Smooth muscle cell of the brain vasculature (primary cell): ENCODE data around the gene KCNN2.

Source experiments
- DNase-seq: peaks from one replicate; pipeline ENCODE4 v3.0.0-alpha.2; 2012; ENCODE audit warnings: low read depth, low spot score

Gene KCNN2

GRCh38 chr5:114362197-114362976, 517 bp downstream of the KCNN2 start:
- no peak for DNase-seq

- no peak for DNase-seq
Observed at GRCh38 chr5:114362977-114363761, 1.3 kb downstream of the KCNN2 start.

GRCh38 chr5:114363837-114364236, 2.0 kb downstream of the KCNN2 start:
- DNase-seq: no peak

- no peak for DNase-seq
Observed at GRCh38 chr5:114367029-114367428, 5.2 kb downstream of the KCNN2 start.

GRCh38 chr5:114369680-114370417, 8.0 kb downstream of the KCNN2 start:
- no peak for DNase-seq

- no peak for DNase-seq
Observed at GRCh38 chr5:114377050-114377844, 15.4 kb downstream of the KCNN2 start.

- no peak for DNase-seq
Observed at GRCh38 chr5:114377946-114378345, 16.1 kb downstream of the KCNN2 start.

GRCh38 chr5:114380721-114381120, 18.9 kb downstream of the KCNN2 start:
- DNase-seq: no peak

GRCh38 chr5:114387433-114387832, 25.6 kb downstream of the KCNN2 start:
- no peak for DNase-seq

GRCh38 chr5:114390431-114390830, 28.6 kb downstream of the KCNN2 start:
- DNase-seq: no peak

GRCh38 chr5:114391321-114391720, 29.5 kb downstream of the KCNN2 start:
- DNase-seq: no peak

- no peak for DNase-seq
Observed at GRCh38 chr5:114393159-114393558, 31.3 kb downstream of the KCNN2 start.

- no peak for DNase-seq
Observed at GRCh38 chr5:114402206-114402605, 40.3 kb downstream of the KCNN2 start.

GRCh38 chr5:114407783-114408182, 45.9 kb downstream of the KCNN2 start:
- DNase-seq: no peak

- DNase-seq: no peak
Observed at GRCh38 chr5:114408847-114409246, 47.0 kb downstream of the KCNN2 start.

GRCh38 chr5:114411380-114411931, 49.6 kb downstream of the KCNN2 start:
- DNase-seq: no peak

- DNase-seq: no peak
Observed at GRCh38 chr5:114412510-114413171, 50.8 kb downstream of the KCNN2 start.

GRCh38 chr5:114415760-114416159, 53.9 kb downstream of the KCNN2 start:
- DNase-seq: no peak

- DNase-seq: no peak
Observed at GRCh38 chr5:114416254-114416653, 54.4 kb downstream of the KCNN2 start.

GRCh38 chr5:114417519-114417918, 55.6 kb downstream of the KCNN2 start:
- DNase-seq: no peak
